GM12891 (cell line): ENCODE results near the gene PTPRF.

Experiments used
- PAX5 ChIP-seq: IDR thresholded peaks from 2 replicates; pipeline ENCODE4 v1.6.1; 2011; ENCODE audit warnings: low read length, moderate library complexity, mild to moderate bottlenecking; ENCODE audit not compliant: insufficient read depth, severe bottlenecking
- POLR2A ChIP-seq: IDR thresholded peaks from 2 replicates; pipeline ENCODE4 v1.6.1; 2011; ENCODE audit warnings: low read depth, low read length, control low read depth
- POLR2AphosphoS5 ChIP-seq: IDR thresholded peaks from 2 replicates; pipeline ENCODE4 v1.6.1; 2011; ENCODE audit warnings: low read depth, low read length, control low read depth
- TAF1 ChIP-seq: IDR thresholded peaks from 2 replicates; pipeline ENCODE4 v1.6.1; 2011; ENCODE audit warnings: low read depth, low read length, control low read depth

DNA sequence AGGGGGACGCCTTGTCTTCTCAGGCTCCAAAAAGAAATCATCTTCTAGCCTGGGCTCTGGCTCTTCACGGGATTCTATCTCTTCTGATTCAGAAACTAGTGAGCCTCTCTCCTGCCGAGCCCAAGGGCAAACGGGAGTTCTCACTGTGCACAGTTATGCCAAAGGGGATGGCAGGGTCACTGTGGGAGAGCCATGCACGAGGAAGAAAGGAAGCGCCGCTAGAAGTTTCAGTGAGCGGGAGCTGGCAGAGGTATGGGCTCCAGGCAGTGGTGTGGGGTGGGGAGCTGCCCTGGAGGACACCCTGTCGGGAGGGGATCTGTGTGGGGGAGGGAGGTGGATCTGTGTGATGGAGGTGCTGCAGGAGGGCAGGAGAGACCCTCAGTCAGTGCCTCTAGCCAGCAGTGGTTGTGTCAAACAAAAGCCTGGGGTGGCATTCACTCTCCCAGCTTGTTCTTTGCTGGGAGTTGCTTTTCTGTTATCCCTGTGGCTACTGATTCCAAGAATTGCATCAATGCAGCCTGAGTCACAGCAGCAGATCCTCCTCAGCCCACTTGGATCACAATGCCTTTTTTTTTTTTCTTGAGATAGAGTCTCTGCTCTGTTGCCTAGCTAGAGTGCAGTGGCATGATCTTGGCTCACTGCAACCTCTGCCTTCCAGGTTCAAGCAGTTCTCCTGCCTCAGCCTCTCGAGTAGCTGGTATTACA lies 141.1 kb downstream of the PTPRF start:
- TF ChIP-seq POLR2AphosphoS5 (no peak), POLR2A (no peak), PAX5 (no peak), TAF1 (no peak)
